Immature natural killer cell (primary cell): ENCODE results near the gene ABL2. TPM values are rescaled to one million over a fixed set of nuclear protein-coding genes. Genes with fewer than 3 reads are reported as not detected.

Source experiments
- DNase-seq, 3 donors: peaks; one replicate each; pipeline ENCODE4 v3.0.0; 2022; ENCODE audit warnings: mixed read lengths in 1 of 3
- H3K27ac Mint-ChIP-seq, 6 donors: one replicate each; pipeline ENCODE4 v1.8.0; 2020; ENCODE audit warnings: mixed read lengths in 6 of 6, mild to moderate bottlenecking in 5 of 6, inconsistent platforms in 4 of 6, moderate library complexity in 3 of 6
- H3K27me3 Mint-ChIP-seq, 3 donors: one replicate each; pipeline ENCODE4 v1.8.0; 2020 to 2021; ENCODE audit warnings: low read depth in 3 of 3, mild to moderate bottlenecking in 3 of 3, mixed read lengths in 3 of 3, moderate library complexity in 3 of 3, inconsistent platforms in 1 of 3
- H3K36me3 Mint-ChIP-seq, 3 donors: one replicate each; pipeline ENCODE4 v1.8.0; 2020; ENCODE audit warnings: mixed read lengths in 3 of 3, inconsistent platforms in 2 of 3, mild to moderate bottlenecking in 2 of 3
- H3K4me1 Mint-ChIP-seq, 2 donors: one replicate each; pipeline ENCODE4 v1.8.0; 2020; ENCODE audit warnings: inconsistent platforms in 2 of 2, mild to moderate bottlenecking in 2 of 2, mixed read lengths in 2 of 2, moderate library complexity in 1 of 2
- H3K4me3 Mint-ChIP-seq, 5 donors: one replicate each; pipeline ENCODE4 v1.8.0; 2020; ENCODE audit warnings: mild to moderate bottlenecking in 5 of 5, mixed read lengths in 5 of 5, inconsistent platforms in 3 of 5, moderate library complexity in 3 of 5
- H3K9me3 Mint-ChIP-seq, 6 donors: one replicate each; pipeline ENCODE4 v1.8.0; 2020; ENCODE audit warnings: mild to moderate bottlenecking in 6 of 6, mixed read lengths in 6 of 6, inconsistent platforms in 4 of 6, moderate library complexity in 3 of 6
- polyA plus RNA-seq, 3 donors: library from polyadenylated mRNA; unstranded; fragments of 300-500 nt; fragmentation: Illumina TruSeq; gene quantifications; one replicate each; pipeline ENCODE4 v1.2.3, GENCODE V29; 2021

Gene ABL2
- polyA plus RNA-seq, 3 donors from 2014 or later, result 0.36 to 2.1 TPM; not detected in 1

- Mint-ChIP-seq H3K27me3 (peaks cover 0 to 2% (median 0%) of the 10 kb centered on the region in 3 donors), H3K27ac (no peak overlapping the region), H3K36me3 (peaks cover 10 to 26% (median 13%) of the 10 kb centered on the region in 3 donors), H3K4me3 (no peak overlapping the region), H3K4me1 (no peaks in the 10 kb centered on the region), H3K9me3 (no peaks in the 10 kb centered on the region)
- no peak for DNase-seq
These were observed 125.5 kb downstream of the ABL2 start for GRCh38 chr1:179103999-179104398.

GRCh38 chr1:179101566-179101965 lies 127.9 kb downstream of the ABL2 start:
- Mint-ChIP-seq H3K36me3 (peaks cover 0 to 10% (median 5%) of the 10 kb centered on the region in 3 donors), H3K9me3 (no peaks in the 10 kb centered on the region), H3K27me3 (no peaks in the 10 kb centered on the region), H3K4me3 (no peak overlapping the region), H3K4me1 (no peaks in the 10 kb centered on the region), H3K27ac (no peak overlapping the region)
- DNase-seq, result no peak

GRCh38 chr1:179099891-179100290 lies 129.6 kb downstream of the ABL2 start:
- Mint-ChIP-seq H3K36me3 (peaks cover 0 to 16% (median 15%) of the 10 kb centered on the region in 3 donors), H3K4me3 (no peak overlapping the region), H3K9me3 (no peaks in the 10 kb centered on the region), H3K27ac (no peak overlapping the region), H3K4me1 (no peaks in the 10 kb centered on the region), H3K27me3 (no peaks in the 10 kb centered on the region)
- no peak for DNase-seq

DNA sequence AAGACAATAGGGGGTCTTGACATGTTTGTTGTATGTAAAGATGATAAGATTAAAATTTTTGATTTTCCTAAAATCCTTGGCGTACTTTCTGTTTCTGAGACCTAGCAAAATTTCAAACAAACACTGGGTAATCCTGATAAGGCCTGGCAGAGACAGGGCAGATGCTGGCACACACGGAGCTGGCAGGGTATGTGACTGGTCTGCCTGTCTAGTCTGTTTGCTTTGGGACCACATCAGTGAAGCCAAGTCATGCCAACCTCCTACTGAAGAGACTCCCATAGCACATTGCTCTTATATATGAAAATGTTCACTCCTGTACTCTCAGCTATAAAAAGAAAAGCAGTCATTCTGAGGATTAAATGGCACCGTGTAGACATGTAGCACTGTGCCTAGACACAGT lies 133.6 kb downstream of the ABL2 start:
- Mint-ChIP-seq H3K27ac (peak overlapping the region in 1 of 6 donors; percentile 21), H3K4me1 (peaks cover 0 to 6% of the 10 kb centered on the region in 2 donors), H3K36me3 (peaks cover 11 to 30% (median 15%) of the 10 kb centered on the region in 3 donors), H3K27me3 (no peaks in the 10 kb centered on the region), H3K9me3 (no peaks in the 10 kb centered on the region), H3K4me3 (no peak overlapping the region)
- no peak for DNase-seq

- peak overlapping the region in 1 of 6 donors; percentile 21 for H3K27ac Mint-ChIP-seq
- DNase-seq, result no peak
- H3K4me1 Mint-ChIP-seq, result peaks cover 0 to 6% of the 10 kb centered on the region in 2 donors
- peaks cover 11 to 33% (median 15%) of the 10 kb centered on the region in 3 donors for H3K36me3 Mint-ChIP-seq
- no peaks in the 10 kb centered on the region for H3K27me3 Mint-ChIP-seq
- H3K9me3 Mint-ChIP-seq, result no peaks in the 10 kb centered on the region
- H3K4me3 Mint-ChIP-seq, result no peak overlapping the region
These were observed 134.1 kb downstream of the ABL2 start for GRCh38 chr1:179095377-179095776.

GRCh38 chr1:179094818-179095217 lies 134.7 kb downstream of the ABL2 start:
- no peak for DNase-seq
- peaks cover 11 to 34% (median 15%) of the 10 kb centered on the region in 3 donors for H3K36me3 Mint-ChIP-seq
- H3K9me3 Mint-ChIP-seq, result no peaks in the 10 kb centered on the region
- H3K4me1 Mint-ChIP-seq, result peaks cover 0 to 6% of the 10 kb centered on the region in 2 donors
- no peaks in the 10 kb centered on the region for H3K27me3 Mint-ChIP-seq
- H3K4me3 Mint-ChIP-seq, result no peak overlapping the region
- peak overlapping the region in 1 of 6 donors; percentile 11 for H3K27ac Mint-ChIP-seq

GRCh38 chr1:179092896-179093461 lies 136.5 kb downstream of the ABL2 start:
- peaks cover 11 to 41% (median 15%) of the 10 kb centered on the region in 3 donors for H3K36me3 Mint-ChIP-seq
- DNase-seq, result no peak
- no peak overlapping the region for H3K4me3 Mint-ChIP-seq
- H3K27ac Mint-ChIP-seq, result peak overlapping the region in 4 of 6 donors; percentile 17 to 71 (median 60)
- H3K9me3 Mint-ChIP-seq, result no peaks in the 10 kb centered on the region
- H3K4me1 Mint-ChIP-seq, result peaks cover 0 to 6% of the 10 kb centered on the region in 2 donors
- H3K27me3 Mint-ChIP-seq, result no peaks in the 10 kb centered on the region

DNA sequence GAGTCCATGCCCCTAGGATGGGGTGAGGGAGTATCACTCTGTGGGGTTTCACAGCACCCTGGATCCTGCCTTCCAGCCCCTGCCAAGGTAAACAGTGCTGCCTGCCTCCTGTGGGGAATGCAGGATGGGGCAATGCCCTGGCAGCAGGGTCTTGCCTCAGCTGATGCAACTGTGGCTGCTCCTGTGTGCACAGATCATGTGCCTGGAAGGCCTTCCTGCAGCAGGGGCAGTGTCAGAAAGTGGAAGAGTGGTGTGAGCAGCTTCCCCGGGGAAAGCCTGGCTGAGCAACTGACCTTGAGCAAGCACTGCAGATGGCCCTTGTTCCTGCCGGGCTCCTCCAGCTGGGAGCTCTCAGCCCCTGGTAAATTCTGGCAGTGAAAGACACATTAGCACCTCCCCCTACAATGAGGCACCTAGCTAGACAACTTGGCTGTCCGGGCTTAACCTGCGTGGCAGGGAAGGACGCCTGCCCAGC lies 137.7 kb downstream of the ABL2 start:
- Mint-ChIP-seq H3K9me3 (no peaks in the 10 kb centered on the region), H3K27me3 (peaks cover 0 to 2% (median 0%) of the 10 kb centered on the region in 3 donors), H3K4me1 (peaks cover under 1 to 10% of the 10 kb centered on the region in 2 donors), H3K36me3 (peaks cover 11 to 40% (median 11%) of the 10 kb centered on the region in 3 donors), H3K27ac (peak overlapping the region in 1 of 6 donors; percentile 50), H3K4me3 (no peak overlapping the region)
- no peak for DNase-seq

GRCh38 chr1:179090923-179091322 lies 138.6 kb downstream of the ABL2 start:
- H3K27ac Mint-ChIP-seq, result peak overlapping the region in 1 of 6 donors; percentile 28
- H3K36me3 Mint-ChIP-seq, result peaks cover 5 to 37% (median 11%) of the 10 kb centered on the region in 3 donors
- DNase-seq, result no peak
- H3K27me3 Mint-ChIP-seq, result peaks cover 0 to 2% (median 0%) of the 10 kb centered on the region in 3 donors
- no peaks in the 10 kb centered on the region for H3K9me3 Mint-ChIP-seq
- no peak overlapping the region for H3K4me3 Mint-ChIP-seq
- peaks cover 3 to 14% of the 10 kb centered on the region in 2 donors for H3K4me1 Mint-ChIP-seq

- Mint-ChIP-seq H3K9me3 (no peaks in the 10 kb centered on the region), H3K4me1 (peaks cover 4 to 14% of the 10 kb centered on the region in 2 donors), H3K27ac (no peak overlapping the region), H3K27me3 (peaks cover 0 to 2% (median 0%) of the 10 kb centered on the region in 3 donors), H3K36me3 (peaks cover 1 to 33% (median 11%) of the 10 kb centered on the region in 3 donors), H3K4me3 (no peak overlapping the region)
- no peak for DNase-seq
These were observed 139.0 kb downstream of the ABL2 start for GRCh38 chr1:179090522-179090921.

- peak overlapping the region in 1 of 6 donors; percentile 7 for H3K27ac Mint-ChIP-seq
- H3K4me3 Mint-ChIP-seq, result no peak overlapping the region
- H3K9me3 Mint-ChIP-seq, result no peaks in the 10 kb centered on the region
- peaks cover 0 to 2% (median 0%) of the 10 kb centered on the region in 3 donors for H3K27me3 Mint-ChIP-seq
- peaks cover 5 to 14% of the 10 kb centered on the region in 2 donors for H3K4me1 Mint-ChIP-seq
- peaks cover 0 to 31% (median 11%) of the 10 kb centered on the region in 3 donors for H3K36me3 Mint-ChIP-seq
- no peak for DNase-seq
These were observed 139.5 kb downstream of the ABL2 start for GRCh38 chr1:179089827-179090482.

GRCh38 chr1:179087665-179088064 lies 141.8 kb downstream of the ABL2 start:
- no peak overlapping the region for H3K27ac Mint-ChIP-seq
- peaks cover 0 to 2% (median 0%) of the 10 kb centered on the region in 3 donors for H3K27me3 Mint-ChIP-seq
- H3K36me3 Mint-ChIP-seq, result peaks cover 0 to 20% (median 0%) of the 10 kb centered on the region in 3 donors
- peaks cover 19% of the 10 kb centered on the region in 2 donors for H3K4me1 Mint-ChIP-seq
- H3K4me3 Mint-ChIP-seq, result no peak overlapping the region
- no peak for DNase-seq
- H3K9me3 Mint-ChIP-seq, result no peaks in the 10 kb centered on the region

DNA sequence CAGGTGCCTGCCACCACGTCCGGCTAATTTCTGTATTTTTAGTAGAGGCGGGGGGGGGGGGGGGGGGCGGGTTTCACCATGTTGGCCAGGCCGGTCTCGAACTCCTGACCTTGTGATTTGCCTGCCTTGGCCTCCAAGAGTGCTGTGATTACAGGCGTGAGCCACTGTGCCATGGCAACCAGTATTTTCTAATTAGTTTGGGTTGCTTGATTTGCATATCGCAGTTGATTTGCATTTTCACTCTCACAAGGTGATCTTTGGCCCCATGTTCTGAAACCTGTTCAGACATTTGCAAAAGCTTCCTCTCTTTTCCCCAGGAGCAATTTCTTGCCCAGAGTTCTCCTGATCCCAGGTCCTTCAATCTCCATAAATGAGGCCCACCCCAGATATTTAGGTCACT lies 145.9 kb downstream of the ABL2 start:
- Mint-ChIP-seq H3K4me3 (peak overlapping the region; percentile 70 to 98 (median 78)), H3K27ac (peak overlapping the region; percentile 32 to 82 (median 63)), H3K27me3 (peaks cover 0 to 4% (median 2%) of the 10 kb centered on the region in 3 donors), H3K4me1 (peaks cover 32 to 40% of the 10 kb centered on the region in 2 donors), H3K36me3 (peaks cover 0 to 6% (median 0%) of the 10 kb centered on the region in 3 donors), H3K9me3 (no peaks in the 10 kb centered on the region)
- no peak for DNase-seq

GRCh38 chr1:179082999-179083335 lies 146.5 kb downstream of the ABL2 start:
- H3K9me3 Mint-ChIP-seq, result no peaks in the 10 kb centered on the region
- H3K4me3 Mint-ChIP-seq, result peak overlapping the region; percentile 95 to 98 (median 96)
- H3K27ac Mint-ChIP-seq, result peak overlapping the region; percentile 74 to 94 (median 91)
- peak in 1 of 3 donors; percentile 9 for DNase-seq
- peaks cover 32 to 40% of the 10 kb centered on the region in 2 donors for H3K4me1 Mint-ChIP-seq
- H3K27me3 Mint-ChIP-seq, result peaks cover 0 to 4% (median 2%) of the 10 kb centered on the region in 3 donors
- peaks cover 0 to 5% (median 0%) of the 10 kb centered on the region in 3 donors for H3K36me3 Mint-ChIP-seq
